ENCODE measurements around the gene OR1K1. TPM values are rescaled to one million over a fixed set of nuclear protein-coding genes. Genes with fewer than 3 reads are reported as not detected.

The OR1K1 gene
- total RNA-seq, 5 donors from 2014 or later (not counting 1 experiment from before 2014, with no cell fraction given) = not detected

DNA sequence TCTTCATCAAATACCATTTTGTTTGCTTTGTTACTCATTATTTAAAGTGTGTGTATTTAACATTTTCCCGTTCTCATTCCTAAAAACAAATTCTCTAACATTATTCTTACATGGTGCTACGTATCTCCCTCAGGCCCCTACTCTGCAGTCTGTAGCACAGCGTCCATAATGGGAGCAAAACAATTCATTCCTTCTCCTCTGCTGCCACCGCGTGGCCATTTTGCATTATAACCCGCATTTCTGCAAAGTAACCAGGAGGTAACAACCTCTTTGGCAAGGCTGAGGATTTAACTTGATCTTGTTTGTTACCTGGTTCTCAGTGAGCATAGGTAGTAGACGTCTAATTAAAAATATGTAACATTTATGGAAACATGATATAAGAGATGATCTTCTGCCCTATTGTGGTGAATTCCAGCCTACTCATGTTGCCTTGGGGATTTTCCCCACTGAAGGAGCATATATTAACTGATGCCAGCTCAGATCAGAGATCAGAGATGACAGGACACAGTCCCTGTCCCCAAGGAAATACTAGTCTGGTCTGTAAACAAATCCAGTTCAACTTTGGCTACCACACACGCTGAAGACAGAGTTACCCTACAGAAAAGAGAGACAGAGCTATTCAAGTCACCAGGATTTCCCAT, 10.5 kb downstream of the OR1K1 start:
- H3K27ac ChIP-seq (ENCODE audit: low read length) = no peak overlapping the region
- WGBS (ENCODE audit: insufficient coverage) = 18% methylated on average over 2 of the region's 8 CpGs
- H3K27ac Mint-ChIP-seq = no peak overlapping the region
- peak; percentile 41 to 90 (median 70) for DNase-seq
- H3K4me1 Mint-ChIP-seq = peaks cover 17 to 29% (median 19%) of the 10 kb centered on the region in 3 donors
- H3K4me3 Mint-ChIP-seq = no peak overlapping the region
- H3K9me3 Mint-ChIP-seq = no peaks in the 10 kb centered on the region
- H3K4me3 ChIP-seq (ENCODE audit: control insufficient read depth in 1 of 2, extremely low read depth in 1 of 2, low read length in 1 of 2) = no peak overlapping the region
- H3K27me3 ChIP-seq (replicated peaks in 1 of 2; ENCODE audit: control insufficient read depth in 2 of 2, extremely low read depth in 1 of 2, insufficient read depth in 2 of 2, low read length in 1 of 2) = no peaks in the 10 kb centered on the region
- no peaks in the 10 kb centered on the region for H3K27me3 Mint-ChIP-seq
- ChIA-PET POLR2A (no interaction called here), CTCF (interaction anchor here in 1 of 2 donors (1.0 to 1.7 kb wide), 3 partner anchors 18 to 711 kb away, joined by 3 to 4 read pairs (median 3); partner anchors contain the start of gene PDCL)
- peaks cover 6% of the 10 kb centered on the region for H3K36me3 Mint-ChIP-seq
- ATAC-seq (replicated peaks in 1 of 4) = peak; percentile 89 to 95 (median 94)
- peaks cover 5 to 10% of the 10 kb centered on the region in 2 experiments for H3K4me1 ChIP-seq (ENCODE audit: control insufficient read depth in 1 of 2, extremely low read depth in 1 of 2, insufficient read depth in 2 of 2, low read length in 2 of 2)
- no peaks in the 10 kb centered on the region for H3K9me3 ChIP-seq
- no peaks in the 10 kb centered on the region for H3K36me3 ChIP-seq (ENCODE audit: control insufficient read depth in 2 of 2, extremely low read depth in 1 of 2, insufficient read depth in 1 of 2, low read length in 1 of 2)

DNA sequence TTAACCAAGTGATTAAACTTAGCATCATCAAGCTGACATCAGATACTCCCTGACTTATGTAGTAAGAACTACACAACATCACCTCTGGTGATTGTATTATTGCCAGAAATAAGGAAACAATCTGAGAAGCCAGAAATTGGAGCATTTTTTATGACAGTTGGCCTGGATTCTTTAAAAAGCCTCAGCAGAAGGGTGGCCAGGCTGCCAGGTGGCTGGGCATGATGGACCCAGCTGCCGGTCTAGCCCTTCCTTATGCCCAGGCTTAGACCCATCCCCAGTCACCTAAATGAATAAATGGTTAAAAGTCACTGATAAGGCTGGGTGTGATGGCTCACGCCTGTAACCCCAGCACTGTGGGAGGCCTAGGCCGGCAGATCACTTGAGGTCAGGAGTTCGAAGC, 12.8 kb downstream of the OR1K1 start:
- DNase-seq (no peak), ATAC-seq (replicated peaks in 1 of 4) (no peak)
- no peak overlapping the region for H3K4me3 ChIP-seq (ENCODE audit: control insufficient read depth in 1 of 2, extremely low read depth in 1 of 2, low read length in 1 of 2)
- POLR2A ChIA-PET = no interaction called here
- H3K4me1 Mint-ChIP-seq = peaks cover 30 to 41% (median 32%) of the 10 kb centered on the region in 3 donors
- no peaks in the 10 kb centered on the region for H3K27me3 ChIP-seq (replicated peaks in 1 of 2; ENCODE audit: control insufficient read depth in 2 of 2, extremely low read depth in 1 of 2, insufficient read depth in 2 of 2, low read length in 1 of 2)
- no peaks in the 10 kb centered on the region for H3K27me3 Mint-ChIP-seq
- H3K4me1 ChIP-seq (ENCODE audit: control insufficient read depth in 1 of 2, extremely low read depth in 1 of 2, insufficient read depth in 2 of 2, low read length in 2 of 2) = peaks cover 14 to 24% of the 10 kb centered on the region in 2 experiments
- H3K4me3 Mint-ChIP-seq = no peak overlapping the region
- peaks cover 0 to 3% of the 10 kb centered on the region in 2 donors for H3K36me3 ChIP-seq (ENCODE audit: control insufficient read depth in 2 of 2, extremely low read depth in 1 of 2, insufficient read depth in 1 of 2, low read length in 1 of 2)
- CTCF ChIA-PET = interaction anchor here in 1 of 2 donors (0.7 to 1.2 kb wide), 3 partner anchors 349 to 717 kb away, joined by 3 to 7 read pairs (median 5); no protein-coding TSS in a partner anchor
- H3K27ac Mint-ChIP-seq = no peak overlapping the region
- no peaks in the 10 kb centered on the region for H3K9me3 Mint-ChIP-seq
- no peaks in the 10 kb centered on the region for H3K36me3 Mint-ChIP-seq
- no CpG with 5 or more reads among the region's 4 CpGs for WGBS (ENCODE audit: insufficient coverage)
- no peak overlapping the region for H3K27ac ChIP-seq (ENCODE audit: low read length)
- H3K9me3 ChIP-seq = no peaks in the 10 kb centered on the region

DNA sequence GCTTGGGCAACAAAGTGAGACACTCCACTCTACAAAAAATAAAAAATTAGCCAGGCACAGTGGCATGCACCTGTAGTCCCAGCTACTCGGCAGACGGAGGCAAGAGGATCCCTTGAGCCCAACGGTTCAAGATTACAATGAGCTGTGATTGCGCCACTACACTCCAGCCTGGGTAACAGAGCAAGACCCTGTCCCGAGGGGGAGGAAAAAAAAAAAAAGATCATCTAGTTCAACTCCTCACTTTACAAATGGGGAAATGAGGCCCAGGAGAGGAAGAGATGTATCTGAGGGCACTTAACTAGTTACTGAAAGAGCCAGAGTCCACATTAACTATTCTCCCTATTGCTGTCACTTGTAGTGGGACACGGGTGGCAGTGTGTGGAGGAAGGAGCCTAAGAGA, 14.6 kb downstream of the OR1K1 start:
- Histone ChIP-seq H3K4me3 (ENCODE audit: control insufficient read depth in 1 of 2, extremely low read depth in 1 of 2, low read length in 1 of 2) (no peak overlapping the region), H3K36me3 (ENCODE audit: control insufficient read depth in 2 of 2, extremely low read depth in 1 of 2, insufficient read depth in 1 of 2, low read length in 1 of 2) (peaks cover 0 to 7% of the 10 kb centered on the region in 2 donors), H3K9me3 (no peaks in the 10 kb centered on the region), H3K4me1 (ENCODE audit: control insufficient read depth in 1 of 2, extremely low read depth in 1 of 2, insufficient read depth in 2 of 2, low read length in 2 of 2) (peaks cover 8 to 20% of the 10 kb centered on the region in 2 experiments), H3K27ac (ENCODE audit: low read length) (no peak overlapping the region), H3K27me3 (replicated peaks in 1 of 2; ENCODE audit: control insufficient read depth in 2 of 2, extremely low read depth in 1 of 2, insufficient read depth in 2 of 2, low read length in 1 of 2) (no peaks in the 10 kb centered on the region)
- peaks cover 26 to 34% (median 28%) of the 10 kb centered on the region in 3 donors for H3K4me1 Mint-ChIP-seq
- no peaks in the 10 kb centered on the region for H3K9me3 Mint-ChIP-seq
- DNase-seq = no peak
- ATAC-seq (replicated peaks in 1 of 4) = no peak
- WGBS (ENCODE audit: insufficient coverage) = 78% methylated on average over 4 of the region's 6 CpGs
- H3K27me3 Mint-ChIP-seq = no peaks in the 10 kb centered on the region
- ChIA-PET CTCF (no interaction called here), POLR2A (no interaction called here)
- H3K4me3 Mint-ChIP-seq = peak overlapping the region in 1 of 3 donors; percentile 42
- H3K36me3 Mint-ChIP-seq = peaks cover 4% of the 10 kb centered on the region
- peak overlapping the region; percentile 80 to 86 for H3K27ac Mint-ChIP-seq

DNA sequence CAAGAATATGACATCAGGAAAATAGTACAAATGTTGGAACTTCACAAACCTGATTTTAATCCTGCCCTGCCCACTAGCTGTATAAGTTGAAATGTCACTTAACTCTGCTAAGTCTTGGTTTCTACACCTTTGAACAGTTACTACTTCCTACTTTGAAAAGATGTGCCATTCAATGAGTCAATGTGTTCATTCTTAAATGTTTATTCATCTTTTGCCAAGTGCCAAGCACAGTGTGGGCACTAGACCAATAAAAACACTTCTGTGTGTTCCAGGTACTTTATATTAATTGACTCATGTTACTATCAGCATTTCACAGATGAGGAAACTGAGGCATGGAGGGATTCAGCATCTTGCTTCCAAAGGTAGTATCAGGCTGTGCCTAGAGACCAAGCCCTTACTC, 15.6 kb downstream of the OR1K1 start:
- Mint-ChIP-seq H3K27me3 (no peaks in the 10 kb centered on the region), H3K4me3 (peak overlapping the region; percentile 62 to 79 (median 71)), H3K27ac (peak overlapping the region; percentile 98), H3K4me1 (peaks cover 36 to 44% (median 37%) of the 10 kb centered on the region in 3 donors), H3K36me3 (peaks cover 14% of the 10 kb centered on the region), H3K9me3 (no peaks in the 10 kb centered on the region)
- CTCF ChIA-PET = interaction anchor here in 1 of 2 donors (1.3 kb wide), 1 partner anchor 718 kb away, joined by 3 read pairs; no protein-coding TSS in a partner anchor
- Histone ChIP-seq H3K4me3 (ENCODE audit: control insufficient read depth in 1 of 2, extremely low read depth in 1 of 2, low read length in 1 of 2) (peak overlapping the region in 1 of 2 donors; percentile 10), H3K36me3 (ENCODE audit: control insufficient read depth in 2 of 2, extremely low read depth in 1 of 2, insufficient read depth in 1 of 2, low read length in 1 of 2) (peaks cover 0 to 15% of the 10 kb centered on the region in 2 donors), H3K9me3 (no peaks in the 10 kb centered on the region), H3K4me1 (ENCODE audit: control insufficient read depth in 1 of 2, extremely low read depth in 1 of 2, insufficient read depth in 2 of 2, low read length in 2 of 2) (peaks cover 8 to 24% of the 10 kb centered on the region in 2 experiments), H3K27me3 (replicated peaks in 1 of 2; ENCODE audit: control insufficient read depth in 2 of 2, extremely low read depth in 1 of 2, insufficient read depth in 2 of 2, low read length in 1 of 2) (no peaks in the 10 kb centered on the region), H3K27ac (ENCODE audit: low read length) (peak overlapping the region; percentile 70)
- ATAC-seq (replicated peaks in 1 of 4) = no peak
- no peak for DNase-seq
- POLR2A ChIA-PET = interaction anchor here in 1 of 2 donors (0.6 kb wide), 1 partner anchor 29 kb away, joined by 3 read pairs; no protein-coding TSS in a partner anchor

DNA sequence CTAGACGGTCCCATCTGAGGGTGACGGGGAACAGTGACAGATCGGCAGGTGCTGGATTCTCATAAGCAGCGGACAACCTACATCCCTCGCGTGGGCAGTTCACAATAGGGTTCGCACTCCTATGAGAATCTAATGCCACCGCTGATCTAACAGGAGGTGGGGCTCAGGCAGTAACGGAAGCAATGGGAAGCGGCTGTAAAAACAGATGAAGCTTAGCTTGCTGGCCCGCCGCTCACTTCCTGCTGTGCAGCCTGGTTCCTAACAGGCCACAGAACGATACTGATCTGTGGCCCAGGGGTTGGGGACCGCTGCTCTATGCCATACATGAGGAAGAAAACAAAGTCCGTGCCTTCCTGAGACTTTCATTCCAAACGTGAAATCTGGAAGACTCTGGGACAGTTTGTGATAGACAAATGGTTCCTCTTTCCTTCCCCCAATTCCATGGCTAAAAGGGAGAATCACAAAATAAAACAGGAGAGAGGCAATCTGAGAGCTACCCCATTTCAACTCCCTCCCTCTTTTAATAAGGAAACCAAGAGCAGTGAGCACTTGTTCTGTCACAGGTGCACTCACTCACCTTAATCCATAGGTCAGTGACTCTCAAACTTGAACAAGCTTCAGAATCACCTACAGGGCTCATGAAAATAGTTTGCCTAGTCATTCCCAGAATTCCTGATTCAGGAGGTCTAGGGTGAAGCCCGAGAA, 16.4 kb downstream of the OR1K1 start:
- no peaks in the 10 kb centered on the region for H3K9me3 ChIP-seq
- POLR2A ChIA-PET = no interaction called here
- peaks cover 8 to 25% of the 10 kb centered on the region in 2 experiments for H3K4me1 ChIP-seq (ENCODE audit: control insufficient read depth in 1 of 2, extremely low read depth in 1 of 2, insufficient read depth in 2 of 2, low read length in 2 of 2)
- CTCF ChIA-PET = interaction anchor here (1.0 to 1.3 kb wide), 2 partner anchors 89 to 719 kb away, joined by 3 read pairs; partner anchors contain the start of gene RC3H2 (in 1 of the 2)
- peak overlapping the region in 1 of 2 donors; percentile 10 for H3K4me3 ChIP-seq (ENCODE audit: control insufficient read depth in 1 of 2, extremely low read depth in 1 of 2, low read length in 1 of 2)
- peak overlapping the region; percentile 62 to 79 (median 71) for H3K4me3 Mint-ChIP-seq
- peaks cover 40 to 49% (median 42%) of the 10 kb centered on the region in 3 donors for H3K4me1 Mint-ChIP-seq
- no peaks in the 10 kb centered on the region for H3K9me3 Mint-ChIP-seq
- peak; percentile 16 to 65 (median 44) for DNase-seq
- peaks cover 18% of the 10 kb centered on the region for H3K36me3 Mint-ChIP-seq
- H3K27ac ChIP-seq (ENCODE audit: low read length) = peak overlapping the region; percentile 70
- 14% methylated on average over 13 of the region's 17 CpGs for WGBS (ENCODE audit: insufficient coverage)
- peak overlapping the region; percentile 98 for H3K27ac Mint-ChIP-seq
- peaks cover 0 to 17% of the 10 kb centered on the region in 2 donors for H3K36me3 ChIP-seq (ENCODE audit: control insufficient read depth in 2 of 2, extremely low read depth in 1 of 2, insufficient read depth in 1 of 2, low read length in 1 of 2)
- no peaks in the 10 kb centered on the region for H3K27me3 ChIP-seq (replicated peaks in 1 of 2; ENCODE audit: control insufficient read depth in 2 of 2, extremely low read depth in 1 of 2, insufficient read depth in 2 of 2, low read length in 1 of 2)
- ATAC-seq (replicated peaks in 1 of 4) = peak; percentile 92 to 99 (median 96)
- no peaks in the 10 kb centered on the region for H3K27me3 Mint-ChIP-seq

DNA sequence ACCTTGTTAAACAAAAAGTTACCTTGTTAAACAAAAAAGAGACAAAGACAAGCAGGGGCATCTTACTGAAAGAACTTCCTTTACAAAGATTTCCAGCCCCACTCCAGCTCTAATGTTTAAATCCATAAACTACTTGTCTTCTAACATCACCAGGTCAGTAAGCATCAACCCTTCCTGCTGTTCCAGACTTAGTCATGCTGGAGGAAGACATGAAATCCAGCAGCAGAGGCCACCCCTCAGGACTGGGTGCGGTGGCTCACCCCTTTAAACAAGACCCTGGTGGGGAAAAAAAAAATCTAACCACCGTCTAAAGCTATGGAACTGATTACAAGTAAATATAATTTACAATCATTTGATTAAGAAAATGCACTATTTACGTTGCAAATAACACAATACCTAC, 19.4 kb downstream of the OR1K1 start:
- Mint-ChIP-seq H3K9me3 (no peaks in the 10 kb centered on the region), H3K27me3 (no peaks in the 10 kb centered on the region), H3K27ac (peak overlapping the region; percentile 78 to 79), H3K36me3 (peaks cover 35% of the 10 kb centered on the region), H3K4me1 (peaks cover 52 to 68% (median 63%) of the 10 kb centered on the region in 3 donors), H3K4me3 (no peak overlapping the region)
- Histone ChIP-seq H3K4me1 (ENCODE audit: control insufficient read depth in 1 of 2, extremely low read depth in 1 of 2, insufficient read depth in 2 of 2, low read length in 2 of 2) (peaks cover 8 to 25% of the 10 kb centered on the region in 2 experiments), H3K36me3 (ENCODE audit: control insufficient read depth in 2 of 2, extremely low read depth in 1 of 2, insufficient read depth in 1 of 2, low read length in 1 of 2) (peaks cover 0 to 42% of the 10 kb centered on the region in 2 donors), H3K27ac (ENCODE audit: low read length) (peak overlapping the region; percentile 54), H3K9me3 (no peaks in the 10 kb centered on the region), H3K27me3 (replicated peaks in 1 of 2; ENCODE audit: control insufficient read depth in 2 of 2, extremely low read depth in 1 of 2, insufficient read depth in 2 of 2, low read length in 1 of 2) (no peaks in the 10 kb centered on the region), H3K4me3 (ENCODE audit: control insufficient read depth in 1 of 2, extremely low read depth in 1 of 2, low read length in 1 of 2) (no peak overlapping the region)
- CTCF ChIA-PET = interaction anchor here in 1 of 2 donors (0.7 kb wide), 1 partner anchor 568 kb away, joined by 4 read pairs; no protein-coding TSS in a partner anchor
- POLR2A ChIA-PET = no interaction called here
- DNase-seq (no peak), ATAC-seq (replicated peaks in 1 of 4) (no peak)
- WGBS (ENCODE audit: insufficient coverage) = no CpG with 5 or more reads among the region's 3 CpGs
